K562 (cell line): Measurements from ENCODE around the gene CYP21A2.
"Not testable (repeated sequence)": the region's sequence is repeated elsewhere in the genome, so short reads cannot be mapped to it uniquely, and the experiment has no call there.

Source experiments
- POLR2A ChIP-seq: fragments of 450-650 bp; conservative IDR thresholded peaks from 2 replicates; pipeline ENCODE4 v1.6.1; 2016
- POLR2AphosphoS5 ChIP-seq: IDR thresholded peaks from 2 replicates; pipeline ENCODE4 v1.6.1; 2011; ENCODE audit warnings: mild to moderate bottlenecking, low read depth, low read length, moderate library complexity; ENCODE audit not compliant: control insufficient read depth, insufficient read depth
- POLR3G ChIP-seq: IDR thresholded peaks from 2 replicates; pipeline ENCODE4 v1.6.1; 2011; ENCODE audit not compliant: insufficient read length, insufficient replicate concordance; ENCODE audit errors: extremely low read depth
- RHOXF2B ChIP-seq: fragments of 250-450 bp; sonication (Bioruptor Pico); conservative IDR thresholded peaks from 2 replicates; pipeline ENCODE4 v1.5.1; 2021
- ZNF197 ChIP-seq: fragments of 200-800 bp; sonication (Bioruptor generic); IDR thresholded peaks from 2 replicates; pipeline ENCODE4 v1.6.1; 2016; ENCODE audit warnings: low read depth, missing genetic modification characterization, missing compliant biosample characterization
- TF ChIP-seq, protein P1 (sequence below), 3 experiments: fragments of 200-800 bp in 1 of 3; fragments of 250-450 bp in 1 of 3; fragments of 450-650 bp in 1 of 3; sonication (Bioruptor Pico) in 1 of 3; sonication (Bioruptor generic) in 1 of 3; formaldehyde crosslinking in 1 of 3; IDR thresholded peaks; 2 replicates each; pipeline versions ENCODE4 v1.6.1 to v1.8.0; 2016 to 2022; ENCODE audit warnings: mild to moderate bottlenecking in 2 of 3, missing genetic modification characterization in 2 of 3, missing compliant biosample characterization in 1 of 3, moderate library complexity in 1 of 3
- TF ChIP-seq, protein P2 (sequence below): fragments of 450-650 bp; IDR thresholded peaks from 2 replicates; pipeline ENCODE4 v1.7.1; 2018; ENCODE audit warnings: mild to moderate bottlenecking, low read depth; ENCODE audit not compliant: partially characterized antibody
- TF ChIP-seq, protein P3 (sequence below), 2 experiments: fragments of 450-650 bp in 1 of 2; IDR thresholded peaks; 2 replicates each; pipeline ENCODE4 v1.6.1; 2011 to 2017; ENCODE audit warnings: low read depth in 2 of 2, antibody characterized with exemption in 1 of 2, borderline replicate concordance in 1 of 2, low read length in 1 of 2, mild to moderate bottlenecking in 1 of 2, mixed read lengths in 1 of 2; ENCODE audit not compliant: control insufficient read depth in 1 of 2
- TF ChIP-seq, protein P4 (sequence below), 3 experiments: IDR thresholded peaks in 2 of 3; conservative IDR thresholded peaks in 1 of 3; 2 replicates each; pipeline ENCODE4 v1.5.1; 2011 to 2012; ENCODE audit warnings: low read length in 3 of 3, mild to moderate bottlenecking in 3 of 3, control low read depth in 2 of 3, improper control_type of control experiment in 1 of 3, inconsistent platforms in 1 of 3, low read depth in 1 of 3, mixed read lengths in 1 of 3, moderate library complexity in 1 of 3; ENCODE audit not compliant: insufficient read depth in 2 of 3
- TF ChIP-seq, protein P5 (sequence below): sonication (generic); formaldehyde crosslinking; IDR thresholded peaks from 2 replicates; pipeline ENCODE4 v1.9.0; 2022; ENCODE audit warnings: mild to moderate bottlenecking, missing genetic modification reagents

DNA sequence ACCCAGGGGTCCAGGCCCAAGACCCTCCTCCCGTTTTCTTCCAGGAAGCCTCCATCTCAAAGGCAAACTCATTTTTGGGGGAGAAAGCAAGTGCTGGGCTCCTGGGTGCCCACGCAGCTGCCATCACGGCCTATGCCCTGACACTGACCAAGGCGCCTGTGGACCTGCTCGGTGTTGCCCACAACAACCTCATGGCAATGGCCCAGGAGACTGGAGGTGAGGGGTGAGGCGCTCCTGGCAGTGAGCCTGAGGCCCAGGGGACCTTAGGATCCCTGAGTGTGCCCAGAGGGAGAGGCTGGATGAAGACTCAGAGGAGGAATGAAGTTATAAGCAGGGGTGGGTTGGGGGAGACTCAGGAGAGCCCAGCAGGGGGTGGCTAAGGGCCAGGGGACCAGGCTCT is 41.8 kb upstream of the CYP21A2 start:
- TF ChIP-seq ZNF197; RHOXF2B (CRISPR knock-in tag); POLR2A; POLR3G; POLR2AphosphoS5: not testable (repeated sequence)
- TF ChIP-seq, protein P1, sequence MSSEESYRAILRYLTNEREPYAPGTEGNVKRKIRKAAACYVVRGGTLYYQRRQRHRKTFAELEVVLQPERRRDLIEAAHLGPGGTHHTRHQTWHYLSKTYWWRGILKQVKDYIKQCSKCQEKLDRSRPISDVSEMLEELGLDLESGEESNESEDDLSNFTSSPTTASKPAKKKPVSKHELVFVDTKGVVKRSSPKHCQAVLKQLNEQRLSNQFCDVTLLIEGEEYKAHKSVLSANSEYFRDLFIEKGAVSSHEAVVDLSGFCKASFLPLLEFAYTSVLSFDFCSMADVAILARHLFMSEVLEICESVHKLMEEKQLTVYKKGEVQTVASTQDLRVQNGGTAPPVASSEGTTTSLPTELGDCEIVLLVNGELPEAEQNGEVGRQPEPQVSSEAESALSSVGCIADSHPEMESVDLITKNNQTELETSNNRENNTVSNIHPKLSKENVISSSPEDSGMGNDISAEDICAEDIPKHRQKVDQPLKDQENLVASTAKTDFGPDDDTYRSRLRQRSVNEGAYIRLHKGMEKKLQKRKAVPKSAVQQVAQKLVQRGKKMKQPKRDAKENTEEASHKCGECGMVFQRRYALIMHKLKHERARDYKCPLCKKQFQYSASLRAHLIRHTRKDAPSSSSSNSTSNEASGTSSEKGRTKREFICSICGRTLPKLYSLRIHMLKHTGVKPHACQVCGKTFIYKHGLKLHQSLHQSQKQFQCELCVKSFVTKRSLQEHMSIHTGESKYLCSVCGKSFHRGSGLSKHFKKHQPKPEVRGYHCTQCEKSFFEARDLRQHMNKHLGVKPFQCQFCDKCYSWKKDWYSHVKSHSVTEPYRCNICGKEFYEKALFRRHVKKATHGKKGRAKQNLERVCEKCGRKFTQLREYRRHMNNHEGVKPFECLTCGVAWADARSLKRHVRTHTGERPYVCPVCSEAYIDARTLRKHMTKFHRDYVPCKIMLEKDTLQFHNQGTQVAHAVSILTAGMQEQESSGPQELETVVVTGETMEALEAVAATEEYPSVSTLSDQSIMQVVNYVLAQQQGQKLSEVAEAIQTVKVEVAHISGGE (CRISPR knock-in tag; IDR thresholded peaks at IDR 0.05), result not testable (repeated sequence)
- TF ChIP-seq, protein P2, sequence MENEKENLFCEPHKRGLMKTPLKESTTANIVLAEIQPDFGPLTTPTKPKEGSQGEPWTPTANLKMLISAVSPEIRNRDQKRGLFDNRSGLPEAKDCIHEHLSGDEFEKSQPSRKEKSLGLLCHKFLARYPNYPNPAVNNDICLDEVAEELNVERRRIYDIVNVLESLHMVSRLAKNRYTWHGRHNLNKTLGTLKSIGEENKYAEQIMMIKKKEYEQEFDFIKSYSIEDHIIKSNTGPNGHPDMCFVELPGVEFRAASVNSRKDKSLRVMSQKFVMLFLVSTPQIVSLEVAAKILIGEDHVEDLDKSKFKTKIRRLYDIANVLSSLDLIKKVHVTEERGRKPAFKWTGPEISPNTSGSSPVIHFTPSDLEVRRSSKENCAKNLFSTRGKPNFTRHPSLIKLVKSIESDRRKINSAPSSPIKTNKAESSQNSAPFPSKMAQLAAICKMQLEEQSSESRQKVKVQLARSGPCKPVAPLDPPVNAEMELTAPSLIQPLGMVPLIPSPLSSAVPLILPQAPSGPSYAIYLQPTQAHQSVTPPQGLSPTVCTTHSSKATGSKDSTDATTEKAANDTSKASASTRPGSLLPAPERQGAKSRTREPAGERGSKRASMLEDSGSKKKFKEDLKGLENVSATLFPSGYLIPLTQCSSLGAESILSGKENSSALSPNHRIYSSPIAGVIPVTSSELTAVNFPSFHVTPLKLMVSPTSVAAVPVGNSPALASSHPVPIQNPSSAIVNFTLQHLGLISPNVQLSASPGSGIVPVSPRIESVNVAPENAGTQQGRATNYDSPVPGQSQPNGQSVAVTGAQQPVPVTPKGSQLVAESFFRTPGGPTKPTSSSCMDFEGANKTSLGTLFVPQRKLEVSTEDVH, result not testable (repeated sequence)
- TF ChIP-seq, protein P3, sequence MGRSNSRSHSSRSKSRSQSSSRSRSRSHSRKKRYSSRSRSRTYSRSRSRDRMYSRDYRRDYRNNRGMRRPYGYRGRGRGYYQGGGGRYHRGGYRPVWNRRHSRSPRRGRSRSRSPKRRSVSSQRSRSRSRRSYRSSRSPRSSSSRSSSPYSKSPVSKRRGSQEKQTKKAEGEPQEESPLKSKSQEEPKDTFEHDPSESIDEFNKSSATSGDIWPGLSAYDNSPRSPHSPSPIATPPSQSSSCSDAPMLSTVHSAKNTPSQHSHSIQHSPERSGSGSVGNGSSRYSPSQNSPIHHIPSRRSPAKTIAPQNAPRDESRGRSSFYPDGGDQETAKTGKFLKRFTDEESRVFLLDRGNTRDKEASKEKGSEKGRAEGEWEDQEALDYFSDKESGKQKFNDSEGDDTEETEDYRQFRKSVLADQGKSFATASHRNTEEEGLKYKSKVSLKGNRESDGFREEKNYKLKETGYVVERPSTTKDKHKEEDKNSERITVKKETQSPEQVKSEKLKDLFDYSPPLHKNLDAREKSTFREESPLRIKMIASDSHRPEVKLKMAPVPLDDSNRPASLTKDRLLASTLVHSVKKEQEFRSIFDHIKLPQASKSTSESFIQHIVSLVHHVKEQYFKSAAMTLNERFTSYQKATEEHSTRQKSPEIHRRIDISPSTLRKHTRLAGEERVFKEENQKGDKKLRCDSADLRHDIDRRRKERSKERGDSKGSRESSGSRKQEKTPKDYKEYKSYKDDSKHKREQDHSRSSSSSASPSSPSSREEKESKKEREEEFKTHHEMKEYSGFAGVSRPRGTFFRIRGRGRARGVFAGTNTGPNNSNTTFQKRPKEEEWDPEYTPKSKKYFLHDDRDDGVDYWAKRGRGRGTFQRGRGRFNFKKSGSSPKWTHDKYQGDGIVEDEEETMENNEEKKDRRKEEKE (IDR thresholded peaks at IDR 0.05; ENCODE audit: borderline replicate concordance in 1 of 2, control insufficient read depth in 1 of 2, low read depth in 2 of 2, low read length in 1 of 2), result not testable (repeated sequence)
- TF ChIP-seq, protein P4, sequence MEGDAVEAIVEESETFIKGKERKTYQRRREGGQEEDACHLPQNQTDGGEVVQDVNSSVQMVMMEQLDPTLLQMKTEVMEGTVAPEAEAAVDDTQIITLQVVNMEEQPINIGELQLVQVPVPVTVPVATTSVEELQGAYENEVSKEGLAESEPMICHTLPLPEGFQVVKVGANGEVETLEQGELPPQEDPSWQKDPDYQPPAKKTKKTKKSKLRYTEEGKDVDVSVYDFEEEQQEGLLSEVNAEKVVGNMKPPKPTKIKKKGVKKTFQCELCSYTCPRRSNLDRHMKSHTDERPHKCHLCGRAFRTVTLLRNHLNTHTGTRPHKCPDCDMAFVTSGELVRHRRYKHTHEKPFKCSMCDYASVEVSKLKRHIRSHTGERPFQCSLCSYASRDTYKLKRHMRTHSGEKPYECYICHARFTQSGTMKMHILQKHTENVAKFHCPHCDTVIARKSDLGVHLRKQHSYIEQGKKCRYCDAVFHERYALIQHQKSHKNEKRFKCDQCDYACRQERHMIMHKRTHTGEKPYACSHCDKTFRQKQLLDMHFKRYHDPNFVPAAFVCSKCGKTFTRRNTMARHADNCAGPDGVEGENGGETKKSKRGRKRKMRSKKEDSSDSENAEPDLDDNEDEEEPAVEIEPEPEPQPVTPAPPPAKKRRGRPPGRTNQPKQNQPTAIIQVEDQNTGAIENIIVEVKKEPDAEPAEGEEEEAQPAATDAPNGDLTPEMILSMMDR (IDR thresholded peaks at IDR 0.05 in 2 of 3, conservative IDR thresholded peaks at IDR 0.05 in 1 of 3; ENCODE audit: insufficient read depth in 2 of 3, low read depth in 1 of 3, low read length in 3 of 3), result not testable (repeated sequence)
- TF ChIP-seq, protein P5, sequence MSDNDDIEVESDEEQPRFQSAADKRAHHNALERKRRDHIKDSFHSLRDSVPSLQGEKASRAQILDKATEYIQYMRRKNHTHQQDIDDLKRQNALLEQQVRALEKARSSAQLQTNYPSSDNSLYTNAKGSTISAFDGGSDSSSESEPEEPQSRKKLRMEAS (CRISPR knock-in tag), result not testable (repeated sequence)
